GM12864 (cell line): ENCODE results near the gene CDC45.

Experiments
- DNase-seq: peaks from one replicate; pipeline ENCODE4 v3.0.0-alpha.2; 2011; ENCODE audit warnings: low read depth
- H3K4me3 ChIP-seq: 2 replicates; pipeline ENCODE4 v1.5.1; 2011; ENCODE audit warnings: mild to moderate bottlenecking, low read depth, low read length, control low read depth
- CTCF ChIP-seq: IDR thresholded peaks from 2 replicates; pipeline ENCODE4 v1.5.1; 2011; ENCODE audit warnings: low read depth, mild to moderate bottlenecking, moderate library complexity, low read length, control low read depth, inconsistent platforms; ENCODE audit errors: missing control alignments

Gene CDC45

GRCh38 chr22:19513823-19514222 is 34.1 kb downstream of the CDC45 start:
- no peak overlapping the region for H3K4me3 ChIP-seq
- no peak for DNase-seq
- no peak for TF ChIP-seq CTCF

GRCh38 chr22:19514831-19515565 is 35.3 kb downstream of the CDC45 start:
- no peak for DNase-seq
- no peak for TF ChIP-seq CTCF
- no peak overlapping the region for H3K4me3 ChIP-seq

GRCh38 chr22:19515654-19516377 is 36.1 kb downstream of the CDC45 start:
- no peak for TF ChIP-seq CTCF
- no peak overlapping the region for H3K4me3 ChIP-seq
- DNase-seq: no peak

GRCh38 chr22:19516378-19517170 is 36.9 kb downstream of the CDC45 start:
- no peak for TF ChIP-seq CTCF
- DNase-seq: no peak
- no peak overlapping the region for H3K4me3 ChIP-seq

GRCh38 chr22:19517171-19517500 is 37.4 kb downstream of the CDC45 start:
- no peak for TF ChIP-seq CTCF
- H3K4me3 ChIP-seq: no peak overlapping the region
- DNase-seq: no peak

GRCh38 chr22:19517919-19518611 is 38.3 kb downstream of the CDC45 start:
- TF ChIP-seq CTCF: no peak
- no peak for DNase-seq
- H3K4me3 ChIP-seq: no peak overlapping the region
